Hippocampal formation (tissue), 2 donors: Measurements from ENCODE around the gene MTIF3.

Source experiments
- DNase-seq, 2 donors: peaks; one replicate each; lab custom pipeline; 2025; lab: John Stamatoyannopoulos, UW

MTIF3 gene

GRCh38 chr13:27449936-27450828 lies at the start of gene MTIF3:
MTIF3 (minus strand) TSS chr13:27450564; CDS start chr13:27440448, 10,116 bp downstream.
- peak; percentile 81 to 90 for DNase-seq

GRCh38 chr13:27497563-27498230 lies 47.3 kb upstream of the MTIF3 start:
- DNase-seq = no peak

GRCh38 chr13:27496536-27497273 lies 46.3 kb upstream of the MTIF3 start:
- DNase-seq = no peak

- peak in 1 of 2 donors; percentile 2 for DNase-seq
Measured at GRCh38 chr13:27496006-27496405, 45.6 kb upstream of the MTIF3 start.

- no peak for DNase-seq
Measured at GRCh38 chr13:27495551-27495950, 45.2 kb upstream of the MTIF3 start.

- no peak for DNase-seq
Measured at GRCh38 chr13:27493981-27494380, 43.6 kb upstream of the MTIF3 start.

- peak in 1 of 2 donors; percentile 18 for DNase-seq
Measured at GRCh38 chr13:27489456-27489855, 39.1 kb upstream of the MTIF3 start.

- no peak for DNase-seq
Measured at GRCh38 chr13:27487776-27488175, 37.4 kb upstream of the MTIF3 start.

GRCh38 chr13:27483421-27483820 lies 33.1 kb upstream of the MTIF3 start:
- DNase-seq = no peak

- no peak for DNase-seq
Measured at GRCh38 chr13:27482983-27483382, 32.6 kb upstream of the MTIF3 start.

- no peak for DNase-seq
Measured at GRCh38 chr13:27481766-27482165, 31.4 kb upstream of the MTIF3 start.

GRCh38 chr13:27476943-27477703 lies 26.8 kb upstream of the MTIF3 start:
- DNase-seq = no peak

- no peak for DNase-seq
Measured at GRCh38 chr13:27474751-27475268, 24.4 kb upstream of the MTIF3 start.

GRCh38 chr13:27472941-27473340 lies 22.6 kb upstream of the MTIF3 start:
- no peak for DNase-seq

GRCh38 chr13:27472441-27472840 lies 22.1 kb upstream of the MTIF3 start:
- no peak for DNase-seq

GRCh38 chr13:27470075-27470820 lies 19.9 kb upstream of the MTIF3 start:
- DNase-seq = no peak

GRCh38 chr13:27466513-27466912 lies 16.1 kb upstream of the MTIF3 start:
- DNase-seq = no peak

- no peak for DNase-seq
Measured at GRCh38 chr13:27465611-27466010, 15.2 kb upstream of the MTIF3 start.

GRCh38 chr13:27463500-27463899 lies 13.1 kb upstream of the MTIF3 start:
- no peak for DNase-seq

- peak in 1 of 2 donors; percentile 22 for DNase-seq
Measured at GRCh38 chr13:27461940-27462584, 11.7 kb upstream of the MTIF3 start.
